ENCODE results near the gene PROKR2.

The PROKR2 gene

DNA sequence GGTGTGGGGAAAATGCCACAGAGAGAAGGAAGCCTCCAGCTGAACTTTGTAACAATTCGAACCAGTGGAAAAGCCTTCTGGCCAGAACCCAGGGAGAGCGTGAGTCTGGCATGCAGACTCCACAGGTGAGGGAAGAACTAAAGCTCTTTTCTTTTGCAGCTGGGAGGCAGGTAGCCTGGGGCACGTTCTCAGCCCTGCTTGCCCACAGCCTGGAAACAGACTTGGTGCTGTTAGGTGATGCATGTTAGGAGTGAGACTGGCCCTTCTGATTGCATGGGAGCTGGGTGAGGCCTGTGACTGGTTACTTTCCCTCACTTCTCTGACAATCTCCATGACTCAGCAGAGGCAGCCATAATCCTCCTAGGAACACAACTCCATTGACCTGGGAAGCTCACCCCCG is 34.2 kb downstream of the PROKR2 start:
- DNase-seq (ENCODE audit: low read depth) = no peak

DNA sequence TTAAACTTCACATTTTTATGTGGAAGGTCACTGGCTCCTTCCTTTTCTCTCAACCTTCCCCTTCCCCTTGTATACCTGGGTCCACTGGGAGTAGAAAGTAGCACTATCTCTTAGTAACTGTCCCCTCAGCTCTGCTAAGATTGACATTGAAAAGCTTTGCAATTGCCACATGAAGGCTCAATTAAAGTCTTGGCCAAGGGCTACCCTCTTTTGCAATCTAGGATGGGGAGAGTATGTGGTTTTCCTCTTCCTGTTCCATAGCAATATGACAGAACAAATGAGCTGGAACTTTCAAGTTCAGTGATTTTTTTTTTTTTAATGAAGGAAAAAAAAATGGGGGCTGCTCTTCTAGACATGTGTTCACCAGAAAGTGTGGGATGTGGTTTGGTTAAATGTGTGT is 37.1 kb downstream of the PROKR2 start:
- no peak for DNase-seq (ENCODE audit: low read depth)

- DNase-seq (ENCODE audit: low read depth) = no peak
Observed at GRCh38 chr20:5272268-5272667, 44.5 kb downstream of the PROKR2 start.

GRCh38 chr20:5270603-5271002 is 46.2 kb downstream of the PROKR2 start:
- no peak for DNase-seq (ENCODE audit: low read depth)

DNA sequence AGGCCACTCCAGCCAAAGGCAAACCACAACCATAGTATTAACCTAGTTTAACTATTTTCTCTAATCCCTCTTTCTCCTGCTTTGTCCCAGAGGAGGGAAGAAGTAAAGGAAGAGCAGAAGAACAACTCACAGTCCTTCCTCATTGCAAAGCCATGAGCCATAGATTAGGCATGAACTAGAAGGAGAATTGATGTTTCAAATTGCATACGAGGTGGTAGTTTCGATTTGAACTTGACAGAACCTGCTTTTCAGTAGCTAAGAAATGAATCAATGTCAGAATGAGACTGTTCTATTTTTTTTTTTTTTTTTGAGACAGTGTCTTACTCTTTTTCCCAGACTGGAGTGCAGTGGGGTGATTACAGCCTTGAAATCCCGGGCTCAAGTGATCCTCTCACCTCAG is 48.3 kb downstream of the PROKR2 start:
- DNase-seq (ENCODE audit: low read depth) = no peak

- DNase-seq (ENCODE audit: low read depth) = no peak
Observed at GRCh38 chr20:5267092-5267491, 49.7 kb downstream of the PROKR2 start.

Measured in stimulated activated CD8-positive, alpha-beta memory T cell treated with anti-CD3 and anti-CD28 coated beads, Interleukin-7, amount 100 ng/mL, for 24 hours (primary cell).